Neural progenitor cell (in vitro differentiated cells): ENCODE results near the gene INTS6L. TPM values are rescaled to one million over a fixed set of nuclear protein-coding genes. Genes with fewer than 3 reads are reported as not detected.
"Not testable (repeated sequence)": the region's sequence is repeated elsewhere in the genome, so short reads cannot be mapped to it uniquely, and the experiment has no call there.

Experiments
- DNase-seq: peaks from one replicate; pipeline ENCODE4 v3.0.0-alpha.2; 2016; ENCODE audit warnings: low spot score
- H2AFZ ChIP-seq: fragments of 200-600 bp; sonication (generic); replicated peaks from 2 replicates; pipeline ENCODE4 v1.6.1; 2016; ENCODE audit warnings: antibody characterized with exemption
- H3F3A ChIP-seq: fragments of 200-600 bp; sonication (generic); 2 replicates; pipeline ENCODE4 v1.6.1; 2016; ENCODE audit warnings: antibody characterized with exemption, low read depth
- H3K27ac ChIP-seq: fragments of 200-600 bp; sonication (generic); 2 replicates; pipeline ENCODE4 v1.5.1; 2016; ENCODE audit warnings: mild to moderate bottlenecking
- H3K27me3 ChIP-seq: fragments of 200-600 bp; sonication (generic); 2 replicates; pipeline ENCODE4 v1.6.1; 2016; ENCODE audit warnings: mild to moderate bottlenecking, moderate library complexity
- H3K36me3 ChIP-seq: fragments of 200-600 bp; sonication (generic); 2 replicates; pipeline ENCODE4 v1.5.1; 2016
- H3K4me1 ChIP-seq: fragments of 200-600 bp; sonication (generic); 2 replicates; pipeline ENCODE4 v1.6.1; 2016; ENCODE audit warnings: mixed run types
- H3K4me2 ChIP-seq: fragments of 200-600 bp; sonication (generic); 2 replicates; pipeline ENCODE4 v1.6.1; 2016
- H3K4me3 ChIP-seq: fragments of 200-600 bp; sonication (generic); 2 replicates; pipeline ENCODE4 v1.5.1; 2016
- H3K79me2 ChIP-seq: fragments of 200-600 bp; sonication (generic); 2 replicates; pipeline ENCODE4 v1.6.1; 2016; ENCODE audit warnings: low read depth
- H3K9ac ChIP-seq: fragments of 200-600 bp; sonication (generic); 2 replicates; pipeline ENCODE4 v1.6.1; 2016
- H3K9me3 ChIP-seq: fragments of 200-600 bp; sonication (generic); 2 replicates; pipeline ENCODE4 v1.5.1; 2016; ENCODE audit warnings: low read depth
- H4K20me1 ChIP-seq: fragments of 200-600 bp; sonication (generic); 2 replicates; pipeline ENCODE4 v1.6.1; 2016; ENCODE audit warnings: low read depth
- H3K27ac Mint-ChIP-seq: 3 replicates; pipeline ENCODE4 v1.8.0; 2021; ENCODE audit warnings: mixed read lengths
- H3K27me3 Mint-ChIP-seq: 2 replicates; pipeline ENCODE4 v1.8.0; 2022; ENCODE audit warnings: low read depth, mild to moderate bottlenecking, inconsistent platforms, moderate library complexity, mixed read lengths; ENCODE audit not compliant: insufficient read depth
- H3K36me3 Mint-ChIP-seq: 3 replicates; pipeline ENCODE4 v1.8.0; 2021; ENCODE audit warnings: mixed read lengths
- H3K4me1 Mint-ChIP-seq: 3 replicates; pipeline ENCODE4 v1.8.0; 2021; ENCODE audit warnings: mixed read lengths
- H3K4me3 Mint-ChIP-seq: 3 replicates; pipeline ENCODE4 v1.8.0; 2021; ENCODE audit warnings: mild to moderate bottlenecking, moderate library complexity, mixed read lengths
- H3K9me3 Mint-ChIP-seq: 3 replicates; pipeline ENCODE4 v1.8.0; 2020; ENCODE audit warnings: mixed read lengths
- EZH2 ChIP-seq: fragments of 200-600 bp; sonication (generic); IDR thresholded peaks from 2 replicates; pipeline ENCODE4 v1.6.1; 2017; ENCODE audit warnings: antibody characterized with exemption, mild to moderate bottlenecking, moderate library complexity
- EZH2phosphoT487 ChIP-seq: fragments of 200-600 bp; sonication (generic); IDR thresholded peaks from 2 replicates; pipeline ENCODE4 v1.6.1; 2017; ENCODE audit warnings: antibody characterized with exemption
- total RNA-seq: library from RNA; depleted of rRNA; stranded (reverse); fragments of >200 nt; gene quantifications from 2 replicates; pipeline ENCODE4 v1.2.3, GENCODE V29; 2015; ENCODE audit warnings: low replicate concordance
- TF ChIP-seq, protein P1 (sequence below): fragments of 200-600 bp; sonication (generic); IDR thresholded peaks from 2 replicates; pipeline ENCODE4 v1.5.1; 2017; ENCODE audit warnings: antibody characterized with exemption, mild to moderate bottlenecking

INTS6L gene
- total RNA-seq, 1 donor from 2014 or later: 18.3 TPM

DNA sequence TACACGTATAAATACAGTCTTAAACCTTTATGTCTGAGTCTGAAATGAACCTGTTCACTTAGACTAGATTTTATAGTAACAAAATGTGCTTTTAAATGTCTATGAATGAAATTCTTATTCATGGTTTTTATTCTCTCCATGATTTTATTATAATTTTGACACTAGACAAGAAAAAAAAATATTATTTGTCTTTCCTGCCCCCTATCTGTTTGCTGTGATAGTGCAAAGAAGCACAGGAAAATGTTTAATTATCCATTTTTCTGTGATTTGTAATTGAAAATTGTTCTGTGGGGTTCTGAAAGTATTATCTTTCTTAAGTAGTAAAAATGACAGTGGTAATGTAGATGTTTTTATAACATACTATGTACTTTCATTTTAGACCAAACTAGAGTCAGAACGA is 52.0 kb downstream of the INTS6L start:
- no peak overlapping the region for H2AFZ ChIP-seq
- TF ChIP-seq, protein P1, sequence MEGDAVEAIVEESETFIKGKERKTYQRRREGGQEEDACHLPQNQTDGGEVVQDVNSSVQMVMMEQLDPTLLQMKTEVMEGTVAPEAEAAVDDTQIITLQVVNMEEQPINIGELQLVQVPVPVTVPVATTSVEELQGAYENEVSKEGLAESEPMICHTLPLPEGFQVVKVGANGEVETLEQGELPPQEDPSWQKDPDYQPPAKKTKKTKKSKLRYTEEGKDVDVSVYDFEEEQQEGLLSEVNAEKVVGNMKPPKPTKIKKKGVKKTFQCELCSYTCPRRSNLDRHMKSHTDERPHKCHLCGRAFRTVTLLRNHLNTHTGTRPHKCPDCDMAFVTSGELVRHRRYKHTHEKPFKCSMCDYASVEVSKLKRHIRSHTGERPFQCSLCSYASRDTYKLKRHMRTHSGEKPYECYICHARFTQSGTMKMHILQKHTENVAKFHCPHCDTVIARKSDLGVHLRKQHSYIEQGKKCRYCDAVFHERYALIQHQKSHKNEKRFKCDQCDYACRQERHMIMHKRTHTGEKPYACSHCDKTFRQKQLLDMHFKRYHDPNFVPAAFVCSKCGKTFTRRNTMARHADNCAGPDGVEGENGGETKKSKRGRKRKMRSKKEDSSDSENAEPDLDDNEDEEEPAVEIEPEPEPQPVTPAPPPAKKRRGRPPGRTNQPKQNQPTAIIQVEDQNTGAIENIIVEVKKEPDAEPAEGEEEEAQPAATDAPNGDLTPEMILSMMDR: peak; percentile 47
- TF ChIP-seq EZH2phosphoT487: no peak
- H3K4me1 Mint-ChIP-seq: no peaks in the 10 kb centered on the region
- H3K27me3 Mint-ChIP-seq: no peaks in the 10 kb centered on the region
- no peak overlapping the region for H3K27ac ChIP-seq
- no peak overlapping the region for H3K4me3 ChIP-seq
- H3K79me2 ChIP-seq: no peaks in the 10 kb centered on the region
- peaks cover 3% of the 10 kb centered on the region for H3K9me3 ChIP-seq
- no peaks in the 10 kb centered on the region for H3K9me3 Mint-ChIP-seq
- H3K4me1 ChIP-seq: no peaks in the 10 kb centered on the region
- H3K4me3 Mint-ChIP-seq: no peak overlapping the region
- DNase-seq: no peak
- H3K4me2 ChIP-seq: no peak overlapping the region
- H3K36me3 ChIP-seq: no peaks in the 10 kb centered on the region
- no peak overlapping the region for H3K9ac ChIP-seq
- no peak overlapping the region for H3K27ac Mint-ChIP-seq
- H3K36me3 Mint-ChIP-seq: peaks cover 8% of the 10 kb centered on the region
- H3F3A ChIP-seq: no peaks in the 10 kb centered on the region
- no peaks in the 10 kb centered on the region for H4K20me1 ChIP-seq
- H3K27me3 ChIP-seq: no peaks in the 10 kb centered on the region

DNA sequence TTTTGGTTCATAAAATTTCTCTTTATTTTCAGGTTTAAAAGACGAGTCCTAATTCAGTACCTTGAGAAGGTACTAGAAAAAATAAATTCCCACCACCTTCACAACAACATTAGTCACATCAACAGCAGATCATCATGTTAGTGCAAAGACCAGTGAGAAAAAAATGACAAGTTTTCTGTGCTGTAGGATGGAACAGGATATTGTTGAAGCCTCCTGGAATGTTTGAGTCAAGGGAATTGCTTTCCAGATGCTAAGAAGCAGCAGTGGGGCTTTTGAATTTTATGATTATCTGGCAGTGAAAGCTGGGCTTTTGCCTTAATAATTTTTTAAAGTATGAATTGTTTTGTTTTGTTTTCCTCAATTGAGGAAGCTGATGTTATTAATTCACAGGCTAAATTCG is 61.0 kb downstream of the INTS6L start:
- Histone ChIP-seq H3K27me3 (no peaks in the 10 kb centered on the region), H3K27ac (no peak overlapping the region), H3K9ac (no peak overlapping the region), H3K79me2 (no peaks in the 10 kb centered on the region), H3K4me1 (no peaks in the 10 kb centered on the region), H4K20me1 (no peaks in the 10 kb centered on the region), H2AFZ (no peak overlapping the region), H3F3A (no peaks in the 10 kb centered on the region), H3K4me3 (no peak overlapping the region), H3K4me2 (no peak overlapping the region), H3K9me3 (no peaks in the 10 kb centered on the region), H3K36me3 (no peaks in the 10 kb centered on the region)
- H3K4me1 Mint-ChIP-seq: no peaks in the 10 kb centered on the region
- DNase-seq: no peak
- H3K36me3 Mint-ChIP-seq: peaks cover 17% of the 10 kb centered on the region
- TF ChIP-seq EZH2 (no peak), EZH2phosphoT487 (no peak)
- TF ChIP-seq, protein P1: no peak
- no peak overlapping the region for H3K27ac Mint-ChIP-seq
- peaks cover 5% of the 10 kb centered on the region for H3K9me3 Mint-ChIP-seq
- H3K4me3 Mint-ChIP-seq: no peak overlapping the region
- H3K27me3 Mint-ChIP-seq: no peaks in the 10 kb centered on the region

DNA sequence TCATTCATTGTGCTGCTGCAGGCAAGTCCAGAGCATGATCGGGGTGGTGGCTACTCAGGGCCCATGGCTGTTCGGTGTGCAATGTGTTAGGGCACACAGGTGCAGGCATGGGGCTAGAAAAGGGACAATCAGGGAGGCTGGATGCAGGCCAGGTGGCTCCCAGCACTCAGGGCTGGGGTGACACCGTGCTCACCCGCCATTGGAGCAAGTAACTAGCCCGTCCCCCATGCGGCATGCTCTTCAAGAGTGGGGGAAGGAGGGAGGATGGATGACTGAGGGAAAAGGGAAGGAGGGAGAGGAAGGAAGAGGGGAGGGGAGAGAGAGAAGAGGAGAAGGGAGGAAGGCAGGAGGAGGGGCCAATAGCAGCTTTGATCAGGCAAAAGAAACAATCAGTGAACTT is 64.7 kb downstream of the INTS6L start:
- Histone ChIP-seq H3K9me3 (no peaks in the 10 kb centered on the region), H3K79me2 (no peaks in the 10 kb centered on the region), H3K36me3 (no peaks in the 10 kb centered on the region), H3F3A (no peaks in the 10 kb centered on the region), H3K27ac (no peak overlapping the region), H2AFZ (no peak overlapping the region), H3K27me3 (no peaks in the 10 kb centered on the region), H3K4me2 (no peak overlapping the region), H3K4me3 (no peak overlapping the region), H3K4me1 (no peaks in the 10 kb centered on the region), H4K20me1 (no peaks in the 10 kb centered on the region), H3K9ac (no peak overlapping the region)
- TF ChIP-seq EZH2: no peak
- no peak for TF ChIP-seq EZH2phosphoT487
- TF ChIP-seq, protein P1: no peak
- peaks cover 6% of the 10 kb centered on the region for H3K36me3 Mint-ChIP-seq
- no peak for DNase-seq
- H3K27ac Mint-ChIP-seq: no peak overlapping the region
- no peaks in the 10 kb centered on the region for H3K27me3 Mint-ChIP-seq
- no peaks in the 10 kb centered on the region for H3K4me1 Mint-ChIP-seq
- H3K9me3 Mint-ChIP-seq: peaks cover 7% of the 10 kb centered on the region
- no peak overlapping the region for H3K4me3 Mint-ChIP-seq

DNA sequence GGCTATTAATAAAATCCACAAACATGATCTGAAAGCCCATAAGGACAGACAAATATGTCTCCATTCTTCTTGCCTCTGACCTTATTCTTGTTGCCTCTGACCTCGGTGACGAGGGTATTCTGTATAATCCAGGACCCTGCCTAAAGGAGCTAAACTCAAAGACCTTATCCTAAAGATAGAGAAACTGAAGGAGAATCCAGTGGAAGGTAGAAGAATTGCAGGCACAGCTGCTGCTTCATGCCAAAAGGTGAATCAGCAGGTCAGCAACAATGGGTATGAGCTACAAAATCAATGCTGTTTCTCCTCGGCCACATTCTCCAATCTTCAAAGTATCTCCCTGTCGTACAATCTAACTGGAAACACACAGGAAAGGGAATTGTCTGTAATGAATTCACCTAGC is 71.4 kb downstream of the INTS6L start:
- TF ChIP-seq EZH2phosphoT487 (no peak), EZH2 (no peak)
- TF ChIP-seq, protein P1: no peak
- Histone ChIP-seq H3F3A (no peaks in the 10 kb centered on the region), H3K4me3 (no peak overlapping the region), H3K36me3 (no peaks in the 10 kb centered on the region), H4K20me1 (no peaks in the 10 kb centered on the region), H3K79me2 (no peaks in the 10 kb centered on the region), H3K4me1 (no peaks in the 10 kb centered on the region), H3K9ac (no peak overlapping the region), H3K27ac (no peak overlapping the region), H3K9me3 (no peaks in the 10 kb centered on the region), H3K27me3 (peaks cover 3% of the 10 kb centered on the region), H2AFZ (no peak overlapping the region), H3K4me2 (no peak overlapping the region)
- no peak overlapping the region for H3K27ac Mint-ChIP-seq
- H3K4me3 Mint-ChIP-seq: no peak overlapping the region
- peaks cover 3% of the 10 kb centered on the region for H3K27me3 Mint-ChIP-seq
- no peaks in the 10 kb centered on the region for H3K4me1 Mint-ChIP-seq
- H3K9me3 Mint-ChIP-seq: peaks cover 2% of the 10 kb centered on the region
- no peaks in the 10 kb centered on the region for H3K36me3 Mint-ChIP-seq
- DNase-seq: no peak

DNA sequence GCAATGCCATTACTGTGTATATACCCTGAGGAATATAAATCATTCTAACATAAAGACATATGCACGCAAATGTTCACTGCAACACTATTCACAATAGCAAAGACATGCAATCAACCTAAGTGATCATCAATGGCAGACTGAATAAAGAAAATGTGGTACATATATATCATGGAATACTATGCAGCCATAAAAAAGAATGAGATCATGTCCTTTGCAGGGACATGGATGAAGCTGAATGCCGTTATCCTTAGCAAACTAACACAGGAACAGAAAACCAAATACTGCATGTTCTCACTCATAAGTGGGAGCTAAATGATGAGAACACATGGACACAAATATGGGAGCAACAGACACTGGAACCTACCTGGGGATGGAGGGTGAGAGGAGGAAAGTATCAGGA is 73.6 kb downstream of the INTS6L start:
- not testable (repeated sequence) for H3K36me3 ChIP-seq, H3K4me3 ChIP-seq, H3K27ac ChIP-seq, H3K79me2 ChIP-seq, H3K9me3 ChIP-seq, H3K9me3 Mint-ChIP-seq, H3K27me3 ChIP-seq, H3F3A ChIP-seq, DNase-seq, H3K4me3 Mint-ChIP-seq, H3K4me2 ChIP-seq, H3K27me3 Mint-ChIP-seq, H3K27ac Mint-ChIP-seq, H3K36me3 Mint-ChIP-seq, H4K20me1 ChIP-seq, H3K4me1 Mint-ChIP-seq, H3K4me1 ChIP-seq, H2AFZ ChIP-seq, H3K9ac ChIP-seq
